ENCODE data around the gene ABHD14A. TPM values are rescaled to one million over a fixed set of nuclear protein-coding genes. Genes with fewer than 3 reads are reported as not detected.
"Not testable (repeated sequence)": the region's sequence is repeated elsewhere in the genome, so short reads cannot be mapped to it uniquely, and the experiment has no call there.

The ABHD14A gene
- total RNA-seq (2014; rRNA removed; shearing (Covaris generic); ENCODE audit: low replicate concordance) = 6.5 TPM in 1 of 2 replicates, not detected in the other

GRCh38 chr3:51974963-51975851, at the start of gene ABHD14A:
Gene ABHD14A (plus strand): TSS chr3:51975064. CDS start chr3:51975136, 72 bp downstream.
- no peaks in the 10 kb centered on the region for H3K9me3 ChIP-seq
- no peaks in the 10 kb centered on the region for H3K27me3 ChIP-seq
- peaks cover 2% of the 10 kb centered on the region; the same call in 1 of the 2 replicates for H3K36me3 ChIP-seq
- H3K4me3 ChIP-seq = peak within 1 kb of the TSS; percentile 89
- peak; percentile 73 for DNase-seq

- no peaks in the 10 kb centered on the region for H3K27me3 ChIP-seq
- no peaks in the 10 kb centered on the region for H3K9me3 ChIP-seq
- H3K4me3 ChIP-seq = no peak overlapping the region
- DNase-seq = no peak
- no peaks in the 10 kb centered on the region for H3K36me3 ChIP-seq
These were observed 47.5 kb upstream of the ABHD14A start for GRCh38 chr3:51927061-51927977.

GRCh38 chr3:51928438-51928837, 46.4 kb upstream of the ABHD14A start:
- Histone ChIP-seq H3K9me3 (no peaks in the 10 kb centered on the region), H3K36me3 (no peaks in the 10 kb centered on the region), H3K27me3 (no peaks in the 10 kb centered on the region), H3K4me3 (no peak overlapping the region)
- DNase-seq = no peak

DNA sequence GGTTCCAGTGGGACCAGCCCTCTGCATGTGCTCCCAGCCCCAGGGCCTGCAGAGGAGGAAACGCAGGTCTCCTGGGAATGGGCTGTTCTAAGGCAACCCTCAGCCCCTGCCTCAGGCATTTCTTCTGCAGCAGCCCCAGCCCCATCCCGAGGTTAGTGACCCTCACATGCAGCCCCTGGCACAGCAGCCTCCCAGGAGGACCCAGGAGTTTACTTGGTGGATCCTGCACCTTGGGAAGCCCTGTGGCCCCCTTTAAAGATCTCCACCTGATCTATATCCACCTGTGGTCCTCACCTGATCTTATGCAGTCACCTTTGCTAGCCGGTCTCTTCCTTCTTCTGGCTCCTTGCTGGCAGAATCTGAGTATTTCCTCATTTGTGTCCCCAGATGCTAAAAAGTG, 45.9 kb upstream of the ABHD14A start:
- H3K36me3 ChIP-seq, H3K4me3 ChIP-seq, DNase-seq, H3K9me3 ChIP-seq, H3K27me3 ChIP-seq: not testable (repeated sequence)

- Histone ChIP-seq H3K4me3 (no peak overlapping the region), H3K9me3 (no peaks in the 10 kb centered on the region), H3K27me3 (no peaks in the 10 kb centered on the region), H3K36me3 (no peaks in the 10 kb centered on the region; the same call in 1 of the 2 replicates)
- DNase-seq = no peak
These were observed 45.4 kb upstream of the ABHD14A start for GRCh38 chr3:51929420-51930003.

GRCh38 chr3:51930439-51930838, 44.4 kb upstream of the ABHD14A start:
- Histone ChIP-seq H3K27me3 (no peaks in the 10 kb centered on the region), H3K36me3 (no peaks in the 10 kb centered on the region; the same call in none of the 2 replicates), H3K4me3 (no peak overlapping the region), H3K9me3 (no peaks in the 10 kb centered on the region)
- no peak for DNase-seq

DNA sequence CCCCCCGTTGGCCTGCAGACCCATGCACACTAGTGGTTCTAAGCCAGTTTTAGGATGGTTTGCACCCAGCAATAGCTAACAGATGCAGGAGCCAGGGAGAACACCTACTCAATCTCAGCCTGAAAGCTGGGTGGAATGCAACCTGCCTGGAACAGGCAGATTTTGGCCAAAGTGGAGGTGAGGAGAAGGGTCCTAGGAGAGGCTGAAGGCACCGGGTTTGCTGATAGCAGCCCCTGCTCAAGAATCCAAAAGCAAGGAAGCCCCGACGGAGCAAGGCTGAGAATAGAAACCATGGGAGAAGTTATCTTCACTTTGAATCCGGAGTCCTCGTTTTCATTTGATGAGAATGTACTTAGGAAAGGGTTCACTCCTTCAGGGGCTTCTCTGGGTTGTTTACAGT, 43.1 kb upstream of the ABHD14A start:
- no peaks in the 10 kb centered on the region; the same call in none of the 2 replicates for H3K36me3 ChIP-seq

GRCh38 chr3:51932471-51933370, 42.1 kb upstream of the ABHD14A start:
- Histone ChIP-seq H3K27me3 (no peaks in the 10 kb centered on the region), H3K4me3 (no peak overlapping the region), H3K36me3 (no peaks in the 10 kb centered on the region; the same call in none of the 2 replicates), H3K9me3 (no peaks in the 10 kb centered on the region)
- DNase-seq = no peak

More for the DNA sequence above, 43.1 kb upstream of the ABHD14A start:
- Histone ChIP-seq H3K27me3 (no peaks in the 10 kb centered on the region), H3K4me3 (no peak overlapping the region), H3K9me3 (no peaks in the 10 kb centered on the region)
- DNase-seq = no peak

DNA sequence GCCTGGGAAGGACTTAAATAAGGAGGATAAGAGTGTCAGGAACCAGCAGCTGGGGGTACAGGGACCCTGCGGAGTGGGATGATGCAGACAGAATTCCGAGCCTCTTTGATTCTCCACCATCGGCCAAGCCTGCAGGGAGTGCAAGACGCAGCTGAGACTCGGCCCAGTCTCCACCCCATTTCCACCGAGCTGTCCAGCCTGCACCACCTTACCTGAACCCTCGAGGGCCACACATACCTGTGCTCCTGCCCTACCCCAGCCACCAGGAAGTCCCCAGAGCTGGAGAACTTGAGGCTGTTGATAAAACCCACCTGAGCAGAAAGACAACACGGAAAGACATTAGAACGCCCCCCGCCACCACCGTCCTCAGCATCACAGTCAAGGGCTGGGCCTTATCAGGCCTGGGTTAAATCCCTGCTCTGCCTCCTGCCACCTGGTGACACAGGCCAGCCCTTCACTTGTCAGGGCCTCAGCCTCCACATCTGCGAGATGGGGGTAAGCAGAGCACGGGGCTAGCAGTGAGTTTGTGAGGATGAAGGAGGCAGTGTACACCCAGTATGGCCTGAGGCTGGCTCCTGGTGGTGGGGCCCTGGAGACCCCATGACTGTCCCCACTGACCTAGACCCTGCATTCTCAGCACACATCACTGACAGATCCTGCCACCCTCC, 41.3 kb upstream of the ABHD14A start:
- Histone ChIP-seq H3K36me3 (peaks cover 7% of the 10 kb centered on the region), H3K9me3 (no peaks in the 10 kb centered on the region), H3K27me3 (no peaks in the 10 kb centered on the region), H3K4me3 (no peak overlapping the region)
- DNase-seq = no peak

DNA sequence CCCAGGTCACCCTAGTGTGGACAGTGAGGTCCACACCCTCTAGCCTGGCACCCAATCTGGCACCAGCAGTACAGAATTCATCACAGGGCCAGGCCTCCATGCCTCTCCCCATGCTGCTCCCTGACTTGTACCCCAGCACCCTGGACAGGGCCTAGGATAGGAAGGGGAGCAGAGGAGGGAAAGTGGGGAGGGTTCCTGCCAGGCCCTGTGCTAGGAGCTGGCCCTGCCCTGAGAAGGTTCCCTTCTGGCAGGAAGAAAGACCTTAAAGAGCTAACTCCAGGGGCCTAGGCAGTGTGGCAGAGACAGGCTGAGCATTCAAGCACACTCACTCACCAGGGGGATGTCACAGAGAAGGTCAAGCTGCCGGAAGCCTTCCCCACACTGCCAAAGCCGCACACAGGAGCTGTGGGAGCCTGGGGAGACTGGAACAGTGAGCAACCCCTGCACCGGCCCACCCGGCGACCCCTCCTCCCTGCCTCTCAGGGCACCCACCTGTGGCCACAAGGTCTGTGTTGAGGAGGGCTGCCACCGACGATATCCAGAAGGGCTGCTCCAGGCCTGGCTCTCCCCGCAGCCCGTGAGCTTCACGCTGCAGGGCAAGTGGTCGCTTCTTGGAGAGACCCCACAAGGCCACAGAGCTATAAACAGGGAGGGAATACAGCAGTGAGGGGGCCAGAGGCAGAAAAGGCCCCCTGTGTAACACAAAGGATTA, 40.6 kb upstream of the ABHD14A start:
- Histone ChIP-seq H3K9me3 (no peaks in the 10 kb centered on the region), H3K27me3 (no peaks in the 10 kb centered on the region), H3K4me3 (no peak overlapping the region), H3K36me3 (peaks cover 7% of the 10 kb centered on the region)
- no peak for DNase-seq

DNA sequence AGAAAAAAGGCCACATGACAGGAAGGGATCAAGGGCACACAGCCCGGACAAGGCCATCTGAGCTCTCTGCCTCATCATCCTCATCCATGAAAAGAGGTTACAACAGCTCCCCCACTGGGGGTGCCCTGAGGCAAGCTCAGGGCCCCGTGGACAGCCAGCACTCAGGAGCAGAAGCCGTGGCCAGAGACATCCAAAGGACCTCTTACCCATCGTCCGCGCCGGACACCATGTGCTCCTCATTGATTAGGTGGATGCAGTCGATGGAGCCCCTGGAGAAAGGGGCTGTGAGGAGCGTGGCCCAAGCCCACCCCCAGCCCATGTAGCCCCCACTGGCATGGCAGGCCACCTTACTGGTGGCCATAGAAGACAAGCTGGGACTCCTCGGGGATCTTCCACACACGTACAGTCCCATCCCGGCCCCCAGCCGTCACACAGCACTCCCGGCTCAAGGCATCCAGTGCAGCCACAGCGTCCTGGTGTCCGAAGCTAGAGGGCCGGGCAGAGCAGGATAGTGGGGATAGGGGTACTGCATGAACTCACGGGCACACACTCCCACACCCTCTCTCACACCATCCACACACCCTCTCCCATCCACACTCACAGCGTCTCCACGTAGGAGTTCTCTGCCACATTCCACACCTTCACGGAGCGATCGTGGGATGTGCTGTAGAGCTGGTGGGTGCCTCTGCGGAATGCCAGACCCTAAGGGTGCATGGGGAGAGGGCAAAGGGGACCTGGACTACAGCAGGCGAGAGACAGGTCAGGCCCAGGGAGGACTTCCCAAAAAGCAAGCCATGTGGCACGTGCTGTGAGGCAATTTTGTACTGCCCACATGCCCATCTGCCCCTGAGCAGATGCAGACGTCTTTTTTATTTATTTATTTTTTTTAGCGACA, 39.6 kb upstream of the ABHD14A start:
- Histone ChIP-seq H3K27me3 (no peaks in the 10 kb centered on the region), H3K4me3 (no peak overlapping the region), H3K36me3 (peaks cover 7% of the 10 kb centered on the region), H3K9me3 (no peaks in the 10 kb centered on the region)
- no peak for DNase-seq

DNA sequence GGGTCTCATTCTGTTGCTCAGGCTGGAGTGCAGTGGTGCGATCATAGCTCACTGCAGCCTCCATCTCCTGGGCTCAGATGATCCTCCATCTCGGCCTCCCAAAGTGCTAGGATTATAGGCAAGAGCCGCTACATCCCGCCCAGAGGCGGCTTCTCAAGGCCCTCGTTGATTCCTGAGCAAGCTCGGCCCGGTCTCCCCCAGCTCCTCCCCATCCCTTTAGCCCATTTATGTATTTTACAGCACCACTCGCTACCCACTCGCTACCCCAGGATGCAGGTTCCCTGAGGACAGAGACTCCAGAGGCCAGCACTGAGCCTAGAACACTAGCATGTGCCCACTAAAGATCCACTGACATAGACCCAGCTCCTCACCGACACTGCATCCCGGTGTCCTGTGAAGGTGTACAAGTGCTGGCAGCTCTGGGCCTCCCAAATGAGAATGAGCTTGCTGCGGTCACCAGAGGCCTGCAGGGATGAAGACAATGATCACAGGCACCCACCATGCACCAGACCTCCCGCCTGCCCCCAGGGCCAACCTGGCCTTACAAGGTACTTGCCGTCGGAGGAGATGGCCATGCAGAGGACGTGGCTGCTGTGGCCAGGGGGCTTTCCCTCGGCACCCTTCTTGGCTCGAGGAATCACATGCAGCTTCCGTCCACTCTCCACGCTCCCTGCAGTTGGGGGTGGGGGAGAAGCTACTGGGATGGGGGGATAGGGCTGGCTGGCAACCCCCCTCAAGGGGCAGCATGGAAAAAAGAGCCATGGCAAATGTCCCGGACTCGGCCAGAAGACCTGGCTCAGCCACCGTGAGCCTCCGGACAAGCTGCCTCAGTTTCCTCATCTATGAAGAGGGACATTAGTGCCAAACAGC, 38.7 kb upstream of the ABHD14A start:
- no peak for DNase-seq
- no peaks in the 10 kb centered on the region for H3K9me3 ChIP-seq
- H3K27me3 ChIP-seq = no peaks in the 10 kb centered on the region
- H3K4me3 ChIP-seq = no peak overlapping the region
- H3K36me3 ChIP-seq = peaks cover 7% of the 10 kb centered on the region

DNA sequence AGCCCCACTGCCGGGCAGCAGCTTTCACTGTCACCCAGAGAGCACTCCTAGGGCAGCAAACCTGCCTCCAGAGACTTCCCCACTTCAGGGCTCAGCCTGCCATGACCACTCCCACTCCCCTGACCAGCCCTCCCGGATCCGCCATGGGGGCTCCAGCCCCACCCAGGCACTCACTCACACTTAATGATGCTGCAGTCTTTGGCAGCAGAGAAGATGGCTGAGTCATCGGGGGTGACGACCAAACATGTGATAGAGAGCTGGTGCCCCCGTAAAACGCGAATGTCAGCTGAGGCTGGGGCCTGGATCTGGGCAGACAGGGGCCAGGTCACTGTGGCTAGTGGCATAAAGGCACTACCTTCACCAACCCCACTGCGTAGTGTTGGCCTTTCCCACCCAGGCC, 37.9 kb upstream of the ABHD14A start:
- H3K9me3 ChIP-seq = no peaks in the 10 kb centered on the region
- H3K27me3 ChIP-seq = no peaks in the 10 kb centered on the region
- peaks cover 7% of the 10 kb centered on the region for H3K36me3 ChIP-seq
- no peak overlapping the region for H3K4me3 ChIP-seq
- peak; percentile 16 for DNase-seq

Measured in MG63 (cell line).